GM20000 (cell line): ENCODE results near the gene MX1.

Experiments
- DNase-seq: peaks from one replicate; pipeline ENCODE4 v3.0.0; 2012; ENCODE audit warnings: low spot score
- CTCF ChIP-seq: IDR thresholded peaks from 2 replicates; pipeline ENCODE4 v1.5.1; 2012; ENCODE audit warnings: mild to moderate bottlenecking, control low read depth; ENCODE audit errors: extremely low read depth, missing control alignments

MX1 gene

GRCh38 chr21:41488080-41488479 lies 62.0 kb downstream of the MX1 start:
- TF ChIP-seq CTCF = no peak
- DNase-seq = no peak

DNA sequence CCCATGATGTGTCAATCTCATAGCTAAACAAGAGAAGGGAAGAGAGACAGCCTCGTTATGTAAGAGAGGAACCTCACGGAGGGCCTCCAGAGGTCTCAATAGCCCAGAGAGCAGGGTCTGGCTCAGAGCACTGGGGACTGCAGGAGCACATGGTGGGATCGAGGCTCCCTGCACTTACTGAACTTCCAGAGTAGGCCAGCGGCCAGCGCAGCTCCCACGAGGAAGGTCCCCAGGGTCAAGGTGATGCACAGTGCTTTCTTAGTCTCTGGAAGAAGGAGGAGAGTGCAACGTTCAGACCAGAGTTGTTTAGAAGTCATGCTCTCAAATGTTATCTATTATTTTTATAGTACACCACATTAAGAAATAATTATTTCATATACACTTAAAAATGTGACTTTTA lies 63.3 kb downstream of the MX1 start:
- no peak for TF ChIP-seq CTCF
- DNase-seq = no peak

DNA sequence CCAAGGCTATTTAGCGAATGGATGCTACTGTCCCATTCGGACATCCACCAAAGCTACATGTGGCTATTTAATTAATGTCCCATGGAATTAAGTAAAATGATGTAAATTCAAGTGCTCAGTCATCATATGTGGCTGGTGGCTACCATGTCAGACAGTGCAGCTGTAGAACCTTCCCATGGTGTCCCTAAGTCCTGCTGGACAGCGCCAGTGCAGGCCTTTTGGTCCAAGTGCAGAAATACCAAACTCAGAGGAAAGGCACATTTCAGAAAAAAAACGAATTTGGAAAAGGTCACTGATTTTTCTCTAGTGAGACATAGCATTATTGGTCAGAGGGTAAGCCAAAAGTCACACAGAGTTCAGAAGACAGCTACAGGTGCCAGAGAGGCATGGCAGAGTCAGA lies 64.3 kb downstream of the MX1 start:
- no peak for DNase-seq
- no peak for TF ChIP-seq CTCF

DNA sequence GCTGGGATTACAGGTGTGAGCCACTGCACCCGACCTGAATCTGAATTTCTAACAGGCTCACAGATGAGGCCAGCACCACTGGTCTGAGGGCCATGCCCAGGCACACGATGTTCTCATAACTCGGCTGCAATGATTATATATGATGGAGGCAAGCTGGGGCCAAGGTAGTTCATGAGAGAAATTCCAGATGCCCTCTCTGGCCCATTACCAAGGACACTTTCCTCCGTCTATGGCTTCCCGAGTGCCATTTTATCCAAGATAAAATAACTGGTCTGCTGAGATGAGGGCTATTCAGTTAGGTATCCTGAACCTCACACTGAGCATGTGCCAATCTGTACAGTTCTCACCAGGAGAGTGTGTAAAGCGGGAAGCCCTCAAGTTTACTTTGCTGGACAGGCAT lies 65.4 kb downstream of the MX1 start:
- no peak for DNase-seq
- no peak for TF ChIP-seq CTCF

DNA sequence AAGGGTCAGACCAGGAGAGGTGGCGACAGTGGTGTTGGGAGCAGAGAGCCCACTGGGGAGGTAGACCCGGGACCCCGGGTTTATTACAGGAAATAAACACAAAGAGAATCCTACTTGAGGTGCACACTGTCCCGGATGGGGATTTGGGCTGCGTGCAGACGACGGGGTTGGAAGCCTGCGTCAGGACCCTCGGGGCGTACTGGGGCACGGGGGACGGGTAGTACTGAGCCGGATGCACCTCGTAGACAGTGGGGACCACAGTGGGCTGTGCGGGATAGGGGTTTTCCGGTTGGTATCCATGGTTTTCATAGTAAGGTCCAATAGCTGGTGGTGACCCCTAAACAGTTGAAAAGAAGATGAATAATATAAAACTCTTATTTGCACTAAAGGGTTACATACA lies 68.2 kb downstream of the MX1 start:
- TF ChIP-seq CTCF = no peak
- DNase-seq = no peak

DNA sequence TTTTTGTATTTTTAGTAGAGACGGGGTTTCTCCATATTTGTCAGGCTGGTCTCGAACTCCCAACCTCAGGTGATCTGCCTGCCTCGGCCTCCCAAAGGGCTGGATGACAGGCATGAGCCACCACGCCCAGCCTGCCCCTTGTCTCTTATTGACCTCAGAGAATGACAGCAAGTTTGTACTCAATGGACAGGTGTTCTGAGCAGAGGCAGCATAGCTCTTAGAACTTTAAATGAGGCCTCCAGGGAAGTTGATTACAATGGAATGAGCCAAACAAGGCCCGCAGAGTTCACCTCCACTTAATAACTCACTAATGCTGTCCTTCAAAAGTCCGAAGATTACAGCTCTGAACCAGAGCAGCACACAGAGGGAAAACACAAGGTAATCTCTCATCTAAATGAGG lies 71.0 kb downstream of the MX1 start:
- DNase-seq = no peak
- TF ChIP-seq CTCF = no peak

DNA sequence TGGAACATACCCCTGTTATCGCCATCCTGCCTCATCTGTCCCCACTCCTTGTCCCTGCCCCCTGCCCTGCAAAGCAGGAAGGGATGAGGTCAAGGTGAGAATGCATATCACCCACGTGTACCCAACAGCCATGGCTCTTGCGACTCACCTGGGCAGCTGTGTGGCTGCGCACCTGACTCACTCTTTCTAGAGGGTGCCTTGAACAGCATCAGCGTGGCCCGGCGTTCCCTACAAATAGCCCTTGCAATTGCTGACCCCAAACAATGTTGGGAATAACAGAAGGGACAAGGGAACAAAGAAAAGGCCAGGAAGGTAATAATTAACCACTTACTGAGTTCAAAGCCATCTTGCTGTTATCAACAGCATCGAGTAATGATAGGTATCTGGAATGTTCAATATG lies 71.7 kb downstream of the MX1 start:
- DNase-seq = no peak
- no peak for TF ChIP-seq CTCF

DNA sequence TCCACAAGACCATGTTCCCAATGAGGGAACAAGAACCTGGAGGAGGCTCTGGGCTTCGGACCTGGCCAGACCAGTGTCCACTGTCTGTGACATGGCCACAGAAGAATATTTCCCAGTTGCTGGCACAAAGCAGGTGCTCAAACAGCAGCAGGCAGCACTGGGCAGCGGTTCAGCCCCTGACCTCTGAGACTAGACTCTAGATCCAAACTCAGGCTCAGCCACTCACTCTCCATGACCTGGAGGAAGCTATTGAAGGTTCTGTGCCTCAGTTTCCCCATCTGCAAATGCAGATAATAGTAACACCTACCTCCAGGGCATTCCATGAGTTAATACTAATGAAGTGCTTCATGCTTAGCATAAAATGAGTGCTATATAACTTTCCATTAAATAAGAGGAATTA lies 73.9 kb downstream of the MX1 start:
- TF ChIP-seq CTCF = no peak
- DNase-seq = no peak
